ENCODE results near the gene HSD17B2.

Gene HSD17B2

DNA sequence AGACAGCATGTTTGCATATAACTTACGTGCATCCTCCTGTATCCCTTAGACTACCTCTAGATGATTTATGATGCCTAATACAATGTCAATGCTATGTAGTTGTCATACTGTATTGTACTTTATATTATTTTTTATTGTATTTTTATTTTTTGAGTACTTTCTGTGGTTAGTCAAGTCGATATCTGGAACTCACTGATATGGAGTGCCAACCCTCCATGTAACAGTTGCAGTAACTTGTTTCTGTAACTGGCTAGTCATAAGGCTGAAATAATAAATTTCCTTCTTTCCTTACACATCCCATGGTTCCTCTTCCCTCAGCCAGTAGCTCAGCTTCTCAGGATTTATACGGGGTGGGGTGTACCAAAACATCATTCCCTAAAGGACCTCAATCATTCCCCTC, 111.5 kb downstream of the HSD17B2 start:
- TF ChIP-seq SIN3A (IDR thresholded peaks at IDR 0.05; ENCODE audit: borderline replicate concordance, insufficient read depth, low read length) (no peak), FOXP2 (optimal IDR thresholded peaks at IDR 0.05; ENCODE audit: borderline replicate concordance, extremely low read depth, extremely low read length, insufficient read depth) (no peak), TAF1 (IDR thresholded peaks at IDR 0.05; ENCODE audit: borderline replicate concordance, insufficient read depth, low read length) (no peak), POLR2AphosphoS5 (IDR thresholded peaks at IDR 0.05; ENCODE audit: low read depth, low read length) (no peak)
- TF ChIP-seq, protein P1, sequence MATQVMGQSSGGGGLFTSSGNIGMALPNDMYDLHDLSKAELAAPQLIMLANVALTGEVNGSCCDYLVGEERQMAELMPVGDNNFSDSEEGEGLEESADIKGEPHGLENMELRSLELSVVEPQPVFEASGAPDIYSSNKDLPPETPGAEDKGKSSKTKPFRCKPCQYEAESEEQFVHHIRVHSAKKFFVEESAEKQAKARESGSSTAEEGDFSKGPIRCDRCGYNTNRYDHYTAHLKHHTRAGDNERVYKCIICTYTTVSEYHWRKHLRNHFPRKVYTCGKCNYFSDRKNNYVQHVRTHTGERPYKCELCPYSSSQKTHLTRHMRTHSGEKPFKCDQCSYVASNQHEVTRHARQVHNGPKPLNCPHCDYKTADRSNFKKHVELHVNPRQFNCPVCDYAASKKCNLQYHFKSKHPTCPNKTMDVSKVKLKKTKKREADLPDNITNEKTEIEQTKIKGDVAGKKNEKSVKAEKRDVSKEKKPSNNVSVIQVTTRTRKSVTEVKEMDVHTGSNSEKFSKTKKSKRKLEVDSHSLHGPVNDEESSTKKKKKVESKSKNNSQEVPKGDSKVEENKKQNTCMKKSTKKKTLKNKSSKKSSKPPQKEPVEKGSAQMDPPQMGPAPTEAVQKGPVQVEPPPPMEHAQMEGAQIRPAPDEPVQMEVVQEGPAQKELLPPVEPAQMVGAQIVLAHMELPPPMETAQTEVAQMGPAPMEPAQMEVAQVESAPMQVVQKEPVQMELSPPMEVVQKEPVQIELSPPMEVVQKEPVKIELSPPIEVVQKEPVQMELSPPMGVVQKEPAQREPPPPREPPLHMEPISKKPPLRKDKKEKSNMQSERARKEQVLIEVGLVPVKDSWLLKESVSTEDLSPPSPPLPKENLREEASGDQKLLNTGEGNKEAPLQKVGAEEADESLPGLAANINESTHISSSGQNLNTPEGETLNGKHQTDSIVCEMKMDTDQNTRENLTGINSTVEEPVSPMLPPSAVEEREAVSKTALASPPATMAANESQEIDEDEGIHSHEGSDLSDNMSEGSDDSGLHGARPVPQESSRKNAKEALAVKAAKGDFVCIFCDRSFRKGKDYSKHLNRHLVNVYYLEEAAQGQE (IDR thresholded peaks at IDR 0.05; ENCODE audit: insufficient read depth in 1 of 2, low read depth in 2 of 2, low read length in 2 of 2) = no peak

DNA sequence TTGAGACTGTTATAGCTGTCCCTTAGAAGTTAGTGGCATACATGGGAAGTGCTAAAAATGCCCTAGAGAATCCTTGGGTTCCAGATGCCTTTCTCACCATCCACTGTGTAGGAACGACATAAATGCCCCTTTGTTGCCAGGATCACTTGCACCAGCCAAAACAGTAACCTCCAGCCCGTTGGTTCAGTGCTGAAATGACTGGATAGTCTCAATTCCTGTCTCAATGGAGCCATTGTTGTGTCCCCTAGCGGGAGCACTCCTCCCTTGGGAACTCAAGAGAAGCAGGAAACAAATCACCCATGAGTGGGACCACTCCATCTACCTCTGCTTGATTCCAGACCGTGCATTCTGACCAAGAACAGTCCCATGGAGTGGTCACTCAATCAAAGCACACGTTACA, 111.9 kb downstream of the HSD17B2 start:
- TF ChIP-seq TAF1 (IDR thresholded peaks at IDR 0.05; ENCODE audit: borderline replicate concordance, insufficient read depth, low read length) (no peak), FOXP2 (optimal IDR thresholded peaks at IDR 0.05; ENCODE audit: borderline replicate concordance, extremely low read depth, extremely low read length, insufficient read depth) (no peak), POLR2AphosphoS5 (IDR thresholded peaks at IDR 0.05; ENCODE audit: low read depth, low read length) (no peak), SIN3A (IDR thresholded peaks at IDR 0.05; ENCODE audit: borderline replicate concordance, insufficient read depth, low read length) (no peak)
- TF ChIP-seq, protein P1 (IDR thresholded peaks at IDR 0.05; ENCODE audit: insufficient read depth in 1 of 2, low read depth in 2 of 2, low read length in 2 of 2) = no peak

DNA sequence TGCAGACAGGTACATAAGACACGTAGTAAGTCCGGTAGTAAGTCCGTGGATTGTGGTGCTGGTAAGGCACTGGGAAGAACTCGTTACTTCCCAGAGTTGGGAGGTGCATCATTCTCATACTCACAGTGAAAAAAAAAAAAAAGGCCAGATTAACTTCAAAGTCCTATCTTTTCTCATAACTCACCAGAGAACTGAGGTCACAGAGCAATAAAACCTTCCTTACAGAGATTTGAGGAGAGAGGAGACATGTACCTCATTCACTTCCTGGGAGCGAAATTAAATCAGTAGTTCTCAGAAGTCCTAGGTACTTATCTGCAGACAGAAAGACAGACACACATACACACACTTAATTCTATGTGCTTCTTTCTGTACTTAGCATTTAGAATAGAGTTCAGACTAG, 112.5 kb downstream of the HSD17B2 start:
- TF ChIP-seq TAF1 (IDR thresholded peaks at IDR 0.05; ENCODE audit: borderline replicate concordance, insufficient read depth, low read length) (no peak), SIN3A (IDR thresholded peaks at IDR 0.05; ENCODE audit: borderline replicate concordance, insufficient read depth, low read length) (no peak), POLR2AphosphoS5 (IDR thresholded peaks at IDR 0.05; ENCODE audit: low read depth, low read length) (no peak), FOXP2 (optimal IDR thresholded peaks at IDR 0.05; ENCODE audit: borderline replicate concordance, extremely low read depth, extremely low read length, insufficient read depth) (no peak)
- TF ChIP-seq, protein P1 (IDR thresholded peaks at IDR 0.05; ENCODE audit: insufficient read depth in 1 of 2, low read depth in 2 of 2, low read length in 2 of 2) = no peak
